Karpas-422 (cell line): ENCODE measurements around the gene PRR16. TPM values are rescaled to one million over a fixed set of nuclear protein-coding genes. Genes with fewer than 3 reads are reported as not detected.
"Not testable (repeated sequence)": the region's sequence is repeated elsewhere in the genome, so short reads cannot be mapped to it uniquely, and the experiment has no call there.

Experiments
- DNase-seq: peaks from one replicate; pipeline ENCODE4 v3.0.0-alpha.2; 2015
- H2AFZ ChIP-seq: fragments of 200-600 bp; sonication (generic); 2 replicates; pipeline ENCODE4 v1.6.1; 2014; ENCODE audit warnings: antibody characterized with exemption, low read length, mixed read lengths
- H3K27ac ChIP-seq: fragments of 200-600 bp; sonication (generic); 2 replicates; pipeline ENCODE4 v1.5.1; 2014; ENCODE audit warnings: mild to moderate bottlenecking, low read length, moderate library complexity
- H3K27me3 ChIP-seq: fragments of 200-600 bp; sonication (generic); 2 replicates; pipeline ENCODE4 v1.6.1; 2014; ENCODE audit warnings: low read length, mixed read lengths
- H3K36me3 ChIP-seq: fragments of 200-600 bp; sonication (generic); 2 replicates; pipeline ENCODE4 v1.6.1; 2014; ENCODE audit warnings: low read length, mixed read lengths; ENCODE audit not compliant: insufficient read depth
- H3K4me1 ChIP-seq: fragments of 200-600 bp; sonication (generic); 2 replicates; pipeline ENCODE4 v1.6.1; 2014; ENCODE audit warnings: mild to moderate bottlenecking, low read length, mixed read lengths
- H3K4me2 ChIP-seq: fragments of 200-600 bp; sonication (generic); 2 replicates; pipeline ENCODE4 v1.6.1; 2014; ENCODE audit warnings: low read length, low read depth, mild to moderate bottlenecking; ENCODE audit not compliant: poor library complexity, severe bottlenecking
- H3K4me3 ChIP-seq: fragments of 200-600 bp; sonication (generic); 2 replicates; pipeline ENCODE4 v1.5.1; 2014; ENCODE audit warnings: mild to moderate bottlenecking, antibody characterized with exemption, low read length, mixed read lengths
- H3K79me2 ChIP-seq: fragments of 200-600 bp; sonication (generic); 2 replicates; pipeline ENCODE4 v1.6.1; 2014; ENCODE audit warnings: mild to moderate bottlenecking, low read length, mixed read lengths
- H3K9ac ChIP-seq: fragments of 200-600 bp; sonication (generic); 2 replicates; pipeline ENCODE4 v1.6.0; 2014; ENCODE audit warnings: low read length
- H3K9me2 ChIP-seq: fragments of 200-600 bp; sonication (generic), shearing (Covaris generic); replicated peaks from 2 replicates; pipeline ENCODE4 v1.6.0; 2014; ENCODE audit warnings: mild to moderate bottlenecking, low read length, moderate library complexity; ENCODE audit not compliant: insufficient read depth
- H3K9me3 ChIP-seq: fragments of 300-700, 200-600 bp; sonication (generic); 2 replicates; pipeline ENCODE4 v1.6.1; 2014; ENCODE audit warnings: low read length, mixed read lengths
- H4K20me1 ChIP-seq: fragments of 200-600 bp; sonication (generic); 2 replicates; pipeline ENCODE4 v1.6.1; 2014; ENCODE audit warnings: mild to moderate bottlenecking, antibody characterized with exemption, low read length, low read depth; ENCODE audit not compliant: insufficient read depth
- total RNA-seq: library from RNA; depleted of rRNA; stranded (reverse); fragments of >200 nt; shearing (Covaris generic); gene quantifications from 2 replicates; pipeline ENCODE4 v1.2.3, GENCODE V29; 2014; ENCODE audit warnings: low replicate concordance

The PRR16 gene
- total RNA-seq, 1 experiment from 2014 or later = not detected

DNA sequence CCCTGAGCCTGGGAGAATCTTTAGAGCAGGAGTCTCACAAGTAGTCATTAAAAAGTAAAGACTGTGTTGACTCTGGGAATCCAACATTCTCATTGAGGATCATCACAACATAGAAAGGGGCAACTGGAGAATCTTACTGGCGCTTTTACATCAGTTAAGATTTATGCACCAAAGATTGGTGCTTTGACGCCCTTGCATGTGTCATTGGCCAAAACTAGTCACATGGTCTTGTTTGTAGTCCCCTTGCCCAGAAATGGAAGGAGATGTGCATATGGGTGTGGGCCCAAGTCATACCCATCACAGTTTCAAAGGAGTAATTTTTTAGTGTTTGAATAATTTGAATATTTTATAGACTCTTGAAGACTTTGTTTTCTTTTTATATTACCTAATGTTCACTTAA, 228.2 kb downstream of the PRR16 start:
- H3K27me3 ChIP-seq = no peaks in the 10 kb centered on the region
- no peak for DNase-seq
- H3K4me2 ChIP-seq = no peak overlapping the region
- no peak overlapping the region for H3K4me3 ChIP-seq
- H3K36me3 ChIP-seq = no peaks in the 10 kb centered on the region
- H3K9ac ChIP-seq = no peak overlapping the region
- no peaks in the 10 kb centered on the region for H3K9me2 ChIP-seq
- no peaks in the 10 kb centered on the region for H3K9me3 ChIP-seq
- H3K79me2 ChIP-seq = no peaks in the 10 kb centered on the region
- no peak overlapping the region for H3K27ac ChIP-seq
- H4K20me1 ChIP-seq = no peaks in the 10 kb centered on the region
- no peak overlapping the region for H2AFZ ChIP-seq
- H3K4me1 ChIP-seq = no peaks in the 10 kb centered on the region

DNA sequence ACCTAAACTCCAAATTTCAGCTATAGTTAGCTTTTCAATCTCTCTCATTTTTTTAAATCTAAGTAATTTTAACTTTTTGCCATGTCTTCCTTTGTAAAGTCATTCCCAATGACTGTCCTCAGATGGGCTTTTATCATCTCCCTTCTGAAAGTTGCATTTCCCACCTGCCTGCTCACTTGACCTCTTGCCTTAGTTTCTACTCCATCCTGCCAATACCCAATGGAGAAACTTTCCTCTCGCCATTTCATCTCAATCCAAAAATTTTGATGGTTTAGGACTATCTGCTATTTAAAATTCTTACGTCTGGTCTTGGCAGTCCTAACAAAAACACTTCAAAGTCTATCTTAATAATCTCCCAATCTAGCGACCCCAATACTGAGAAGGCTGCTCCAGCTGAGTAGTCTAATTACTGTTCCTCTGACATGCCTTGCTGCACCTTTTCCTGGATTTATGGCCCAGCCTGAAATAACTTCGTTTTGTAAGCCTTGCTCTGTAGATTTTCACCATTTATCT, 231.3 kb downstream of the PRR16 start:
- Histone ChIP-seq H3K36me3 (no peaks in the 10 kb centered on the region), H3K9ac (no peak overlapping the region), H3K9me2 (no peaks in the 10 kb centered on the region), H3K27ac (no peak overlapping the region), H4K20me1 (no peaks in the 10 kb centered on the region), H3K27me3 (no peaks in the 10 kb centered on the region), H2AFZ (no peak overlapping the region), H3K4me1 (no peaks in the 10 kb centered on the region), H3K4me3 (no peak overlapping the region), H3K9me3 (no peaks in the 10 kb centered on the region), H3K79me2 (no peaks in the 10 kb centered on the region), H3K4me2 (no peak overlapping the region)
- DNase-seq = no peak

DNA sequence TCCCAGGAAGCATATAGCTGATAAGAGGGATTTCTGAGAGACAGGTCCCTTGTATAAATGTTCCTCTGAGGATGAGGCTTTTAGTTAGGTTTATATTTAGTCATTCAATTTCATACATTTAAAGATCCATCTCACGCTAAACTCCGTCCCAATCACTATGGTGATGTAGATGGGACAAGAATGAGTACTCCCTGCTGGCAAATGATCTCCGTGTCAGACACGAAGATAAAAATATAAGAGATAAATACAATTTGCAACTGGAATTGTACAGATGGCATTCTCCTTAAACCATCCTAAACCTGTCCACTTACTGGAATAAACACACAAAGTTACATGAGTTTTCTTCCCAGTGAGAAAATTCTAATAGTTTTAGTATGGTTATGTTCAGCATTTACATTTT, 233.0 kb downstream of the PRR16 start:
- Histone ChIP-seq H3K9ac (no peak overlapping the region), H3K4me1 (no peaks in the 10 kb centered on the region), H4K20me1 (no peaks in the 10 kb centered on the region), H3K4me2 (no peak overlapping the region), H3K27ac (no peak overlapping the region), H3K9me2 (no peaks in the 10 kb centered on the region), H3K79me2 (no peaks in the 10 kb centered on the region), H3K9me3 (no peaks in the 10 kb centered on the region), H3K27me3 (no peaks in the 10 kb centered on the region), H3K4me3 (no peak overlapping the region), H3K36me3 (no peaks in the 10 kb centered on the region), H2AFZ (no peak overlapping the region)
- no peak for DNase-seq

DNA sequence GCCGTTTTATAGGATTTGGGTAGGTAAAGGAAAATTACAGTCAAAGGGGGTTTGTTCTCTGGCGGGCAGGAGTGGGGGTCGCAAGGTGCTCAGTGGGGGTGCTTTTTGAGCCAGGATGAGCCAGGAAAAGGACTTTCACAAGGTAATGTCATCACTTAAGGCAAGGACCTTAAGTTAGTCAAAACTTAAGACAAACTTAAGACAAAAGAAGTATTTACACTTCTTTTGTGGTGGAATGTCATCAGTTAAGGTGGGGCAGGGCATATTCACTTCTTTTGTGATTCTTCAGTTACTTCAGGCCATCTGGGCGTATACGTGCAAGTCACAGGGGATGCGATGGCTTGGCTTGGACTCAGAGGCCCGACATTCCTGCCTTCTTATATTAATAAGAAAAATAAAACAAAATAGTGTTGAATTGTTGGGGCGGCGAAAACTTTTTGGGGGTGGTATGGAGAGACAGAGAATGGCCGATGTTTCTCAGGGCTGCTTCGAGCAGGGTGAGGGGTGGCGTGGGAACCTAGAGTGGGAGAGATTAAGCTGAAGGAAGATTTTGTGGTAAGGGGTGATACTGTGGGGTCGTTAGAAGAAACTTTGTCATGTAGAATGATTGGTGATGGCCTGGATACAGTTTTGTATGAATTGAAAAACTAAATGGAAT, 233.7 kb downstream of the PRR16 start:
- H3K4me3 ChIP-seq, H3K27me3 ChIP-seq, H3K9ac ChIP-seq, DNase-seq, H2AFZ ChIP-seq, H4K20me1 ChIP-seq, H3K79me2 ChIP-seq, H3K9me2 ChIP-seq, H3K4me1 ChIP-seq, H3K27ac ChIP-seq, H3K9me3 ChIP-seq, H3K4me2 ChIP-seq, H3K36me3 ChIP-seq: not testable (repeated sequence)

DNA sequence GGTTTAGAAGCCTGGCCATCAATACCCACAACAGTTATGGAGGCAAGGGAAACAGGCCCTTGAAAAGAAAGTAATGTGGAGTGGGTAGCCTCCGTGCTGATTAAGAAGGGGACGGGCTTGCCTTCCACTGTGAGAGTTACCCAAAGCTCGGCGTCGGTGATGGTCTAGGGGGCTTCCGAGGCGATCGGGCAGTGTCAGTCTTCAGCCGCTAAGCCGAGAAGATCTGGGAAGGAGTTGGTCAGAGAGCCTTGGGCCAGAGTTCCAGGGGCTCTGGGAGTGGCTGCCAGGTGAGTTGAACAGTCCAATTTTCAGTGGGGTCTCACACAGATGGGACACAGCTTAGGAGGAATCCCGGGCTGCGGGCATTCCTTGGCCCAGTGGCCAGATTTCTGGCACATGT, 236.6 kb downstream of the PRR16 start:
- H3K79me2 ChIP-seq, DNase-seq, H3K9me3 ChIP-seq, H3K27ac ChIP-seq, H4K20me1 ChIP-seq, H3K4me1 ChIP-seq, H3K4me2 ChIP-seq, H3K4me3 ChIP-seq, H3K9ac ChIP-seq, H2AFZ ChIP-seq, H3K27me3 ChIP-seq, H3K9me2 ChIP-seq, H3K36me3 ChIP-seq: not testable (repeated sequence)

DNA sequence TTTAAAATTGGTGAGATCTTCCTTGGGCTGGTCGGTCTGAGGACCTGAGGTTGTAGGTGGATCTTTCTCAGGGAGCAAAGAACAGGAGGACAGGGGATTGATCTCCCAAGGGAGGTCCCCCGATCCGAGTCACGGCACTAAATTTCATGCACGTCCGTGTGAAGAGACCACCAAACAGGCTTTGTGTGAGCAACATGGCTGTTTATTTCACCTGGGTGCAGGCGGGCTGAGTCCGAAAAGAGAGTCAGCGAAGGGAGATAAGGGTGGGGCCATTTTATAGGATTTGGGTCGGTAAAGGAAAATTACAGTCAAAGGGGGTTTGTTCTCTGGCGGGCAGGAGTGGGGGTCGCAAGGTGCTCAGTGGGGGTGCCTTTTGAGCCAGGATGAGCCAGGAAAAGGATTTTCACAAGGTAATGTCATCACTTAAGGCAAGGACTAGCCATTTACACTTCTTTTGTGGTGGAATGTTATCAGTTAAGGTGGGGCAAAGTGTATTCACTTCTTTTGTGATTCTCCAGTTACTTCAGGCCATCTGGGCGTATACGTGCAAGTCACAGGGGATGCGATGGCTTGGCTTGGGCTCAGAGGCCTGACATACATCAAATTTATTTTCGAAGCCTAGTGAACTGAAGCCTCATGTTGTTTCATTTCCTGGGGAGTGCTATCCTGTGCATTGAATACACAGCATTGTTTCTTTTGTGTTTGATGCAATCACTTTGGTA, 238.9 kb downstream of the PRR16 start:
- not testable (repeated sequence) for H3K79me2 ChIP-seq, H4K20me1 ChIP-seq, H2AFZ ChIP-seq, H3K36me3 ChIP-seq, H3K4me3 ChIP-seq, DNase-seq, H3K4me2 ChIP-seq, H3K27ac ChIP-seq, H3K9ac ChIP-seq, H3K27me3 ChIP-seq, H3K4me1 ChIP-seq, H3K9me3 ChIP-seq, H3K9me2 ChIP-seq

DNA sequence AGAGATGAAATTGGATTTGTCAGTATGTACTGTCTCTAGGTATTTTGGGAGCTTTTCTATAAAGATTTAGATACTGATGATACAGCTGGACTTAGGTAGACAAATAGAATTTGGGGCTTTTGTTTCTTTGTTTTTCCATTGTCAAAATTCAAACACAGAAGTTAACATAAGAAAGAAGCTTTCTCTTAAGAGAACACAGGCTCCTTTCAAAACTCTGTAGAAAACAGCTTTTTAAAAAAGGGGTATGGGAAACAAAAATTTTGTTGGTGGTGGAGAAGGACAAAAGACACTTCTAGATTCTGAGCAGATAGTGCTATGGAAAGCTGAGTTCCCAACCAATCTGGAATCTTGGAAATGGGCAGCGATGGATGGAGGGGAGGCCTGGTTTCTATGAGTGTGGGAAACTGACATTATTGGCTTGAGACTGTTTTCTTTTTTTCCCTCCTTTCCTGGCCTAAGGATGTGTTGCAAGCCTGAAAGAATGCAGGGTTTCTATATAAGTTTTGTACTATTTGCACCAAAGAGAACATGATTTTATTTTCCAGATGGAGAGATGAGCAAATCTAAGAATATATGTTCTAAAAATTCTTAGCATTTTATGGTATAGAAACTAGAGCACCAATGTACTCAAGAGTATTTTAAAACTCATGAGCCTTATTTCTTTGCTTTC, 240.0 kb downstream of the PRR16 start:
- Histone ChIP-seq H3K36me3 (no peaks in the 10 kb centered on the region), H3K27me3 (no peaks in the 10 kb centered on the region), H4K20me1 (no peaks in the 10 kb centered on the region), H3K4me1 (no peaks in the 10 kb centered on the region), H3K9ac (no peak overlapping the region), H3K9me3 (no peaks in the 10 kb centered on the region), H3K27ac (no peak overlapping the region), H3K79me2 (no peaks in the 10 kb centered on the region), H3K9me2 (no peaks in the 10 kb centered on the region), H3K4me3 (no peak overlapping the region), H3K4me2 (no peak overlapping the region), H2AFZ (no peak overlapping the region)
- DNase-seq = no peak

DNA sequence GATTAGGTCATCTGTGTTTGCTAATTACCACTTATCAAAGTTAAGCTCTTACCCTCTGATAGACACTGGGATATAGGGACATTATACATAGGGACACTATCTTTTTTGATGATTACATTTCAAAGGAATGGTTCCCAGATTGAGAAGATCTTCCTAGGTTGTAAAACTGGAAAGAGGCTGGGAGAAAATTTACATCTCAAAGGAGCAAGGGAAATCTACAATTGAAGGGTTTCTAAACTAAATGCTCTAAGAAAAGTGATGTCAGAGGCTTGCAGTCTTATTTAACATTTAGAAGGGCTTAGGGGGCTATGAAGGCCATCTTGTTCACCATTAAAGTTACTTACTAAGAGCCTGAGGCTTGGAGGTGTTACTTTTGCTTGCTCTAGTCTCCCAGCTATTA, 242.8 kb downstream of the PRR16 start:
- H3K4me2 ChIP-seq = no peak overlapping the region
- H3K4me3 ChIP-seq = no peak overlapping the region
- no peak overlapping the region for H3K27ac ChIP-seq
- H2AFZ ChIP-seq = no peak overlapping the region
- no peaks in the 10 kb centered on the region for H3K4me1 ChIP-seq
- H3K9me3 ChIP-seq = peaks cover 6% of the 10 kb centered on the region; the same call in 1 of the 2 replicates
- no peaks in the 10 kb centered on the region for H4K20me1 ChIP-seq
- H3K36me3 ChIP-seq = no peaks in the 10 kb centered on the region
- H3K9ac ChIP-seq = no peak overlapping the region
- H3K79me2 ChIP-seq = no peaks in the 10 kb centered on the region
- H3K9me2 ChIP-seq = no peaks in the 10 kb centered on the region
- no peaks in the 10 kb centered on the region for H3K27me3 ChIP-seq
- DNase-seq = no peak
